HG02763 (cell line): ENCODE results near the gene RIMBP2.

ENCODE experiments used
- ATAC-seq: cut with Tn5 transposase; IDR thresholded peaks from one replicate; pipeline ENCODE4 v1.9.1; 2021; ENCODE audit warnings: mild to moderate bottlenecking, moderate library complexity; ENCODE audit not compliant: unreplicated experiment

RIMBP2 gene

GRCh38 chr12:130434560-130434959 lies 281.5 kb downstream of the RIMBP2 start:
- ATAC-seq: no peak

DNA sequence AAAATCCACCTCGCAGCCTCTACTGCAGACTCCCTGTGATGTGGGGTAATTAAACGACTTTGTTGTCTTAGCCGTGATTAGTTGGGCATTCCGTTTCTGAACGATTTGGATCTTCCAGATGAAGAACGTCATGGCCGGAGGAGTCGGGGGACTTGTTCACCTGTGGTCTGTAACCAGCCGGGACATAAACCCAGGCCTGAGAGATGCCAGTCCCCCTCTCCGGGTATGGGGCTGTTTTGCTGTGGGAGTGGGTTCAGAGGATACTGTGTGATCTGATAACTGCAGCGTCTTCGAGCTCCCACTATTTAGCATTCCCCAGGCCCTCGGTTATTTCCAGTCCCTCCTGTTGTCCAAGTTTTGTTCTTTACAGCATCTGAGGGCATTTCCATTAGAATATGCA lies 282.3 kb downstream of the RIMBP2 start:
- ATAC-seq: no peak

DNA sequence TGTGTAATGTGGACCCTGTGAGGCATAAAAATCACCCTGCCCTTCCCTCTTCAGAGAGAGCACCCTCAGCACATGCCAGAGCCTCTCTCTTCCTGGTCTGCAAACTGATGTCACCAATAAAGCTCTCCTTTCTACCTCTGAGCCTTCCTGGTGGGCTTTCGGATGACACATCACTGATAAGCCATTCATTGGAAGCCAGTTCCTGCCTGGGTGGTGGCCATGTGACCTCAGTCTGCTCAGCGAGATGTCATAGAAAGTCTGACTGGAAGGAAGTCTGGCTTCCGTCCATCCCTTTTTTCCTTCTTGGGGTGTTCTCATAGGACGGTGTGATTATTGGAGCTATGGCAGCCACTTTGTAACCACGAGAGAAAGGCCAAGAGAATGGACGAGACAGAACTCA lies 282.7 kb downstream of the RIMBP2 start:
- ATAC-seq: no peak

GRCh38 chr12:130431176-130431575 lies 284.9 kb downstream of the RIMBP2 start:
- ATAC-seq: no peak

DNA sequence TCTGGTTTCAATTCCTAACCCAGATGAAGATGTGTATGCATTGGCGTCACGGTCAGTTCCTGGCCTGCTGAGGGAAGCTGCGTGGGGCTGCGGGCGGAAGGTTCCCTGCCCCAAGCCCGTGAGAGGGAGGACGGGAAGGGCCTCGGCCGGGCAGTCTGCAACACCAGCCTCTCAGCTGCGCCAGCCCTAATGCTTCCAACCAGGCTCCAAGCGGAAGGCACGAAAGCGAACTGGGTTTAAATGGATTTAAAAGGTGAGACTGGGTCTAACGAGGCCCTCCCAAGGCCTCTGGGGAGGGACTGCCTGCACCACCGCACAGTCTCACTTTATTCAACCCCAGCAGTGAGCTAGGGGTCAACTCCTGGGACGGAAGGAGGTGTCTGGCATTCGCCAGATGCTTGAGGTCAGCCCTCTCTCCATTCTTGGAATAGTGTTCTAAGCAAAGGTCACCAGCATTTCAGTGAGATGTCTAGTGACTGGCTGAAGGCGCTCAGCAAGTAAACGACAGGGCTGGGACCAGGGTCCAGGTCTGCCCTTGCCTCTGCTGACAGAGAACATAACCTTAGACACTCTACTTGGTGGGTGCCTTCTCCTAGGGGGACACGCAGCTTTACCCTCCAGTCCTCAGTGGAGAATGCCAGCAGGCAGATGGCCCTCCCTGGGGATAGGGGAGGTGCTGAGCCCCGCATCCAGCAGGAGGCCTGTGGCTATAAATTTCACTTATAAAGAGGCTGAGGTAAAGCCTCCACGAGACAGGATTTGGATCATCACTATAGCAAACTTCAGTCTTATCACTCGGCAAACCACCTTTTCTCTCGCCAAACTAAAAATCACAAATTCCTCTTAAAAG lies 286.2 kb downstream of the RIMBP2 start:
- no peak for ATAC-seq

DNA sequence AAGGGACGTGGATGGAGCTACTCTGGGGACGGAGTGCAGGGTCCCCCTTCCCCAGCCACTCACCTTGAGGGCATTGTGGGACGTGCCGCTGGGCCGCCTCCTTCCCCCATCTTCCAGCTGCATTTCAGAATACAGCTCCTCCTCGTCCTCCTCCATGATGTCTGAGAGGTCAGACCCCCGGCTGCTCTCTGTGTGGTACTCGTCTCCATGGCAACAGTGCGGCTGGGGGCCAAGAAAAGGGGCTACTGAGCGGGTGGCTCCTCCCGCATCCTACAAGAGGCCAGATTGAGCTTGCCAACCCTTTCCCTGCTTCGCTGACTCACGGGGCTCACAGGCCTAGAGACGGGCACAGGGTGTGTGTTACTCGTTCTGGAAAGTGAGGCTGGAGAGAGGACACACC lies 288.0 kb downstream of the RIMBP2 start:
- no peak for ATAC-seq

DNA sequence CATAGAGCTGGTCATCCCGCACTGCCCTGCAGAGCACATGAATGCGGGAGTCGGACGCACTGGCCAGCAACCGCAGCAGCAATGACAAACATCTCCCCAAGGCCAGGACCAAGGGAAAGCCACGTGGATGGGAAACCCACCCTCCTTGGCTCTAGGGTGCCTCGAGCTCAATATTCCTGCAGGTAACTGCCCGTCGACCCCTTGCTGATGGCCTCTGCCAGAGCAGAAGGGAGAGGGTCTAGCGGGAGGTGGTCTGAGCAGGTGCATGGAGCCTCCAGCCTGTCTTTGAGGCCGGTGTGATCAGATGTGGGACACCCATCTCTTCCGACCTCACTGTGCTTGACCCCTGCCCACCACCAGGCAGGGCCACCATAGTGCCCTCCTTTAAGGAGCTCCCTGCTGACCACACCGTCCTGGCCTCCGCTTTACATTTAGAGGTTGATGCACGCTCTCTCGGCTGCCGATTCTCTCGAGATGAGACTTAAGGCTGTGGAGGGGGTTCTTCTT lies 288.7 kb downstream of the RIMBP2 start:
- no peak for ATAC-seq

DNA sequence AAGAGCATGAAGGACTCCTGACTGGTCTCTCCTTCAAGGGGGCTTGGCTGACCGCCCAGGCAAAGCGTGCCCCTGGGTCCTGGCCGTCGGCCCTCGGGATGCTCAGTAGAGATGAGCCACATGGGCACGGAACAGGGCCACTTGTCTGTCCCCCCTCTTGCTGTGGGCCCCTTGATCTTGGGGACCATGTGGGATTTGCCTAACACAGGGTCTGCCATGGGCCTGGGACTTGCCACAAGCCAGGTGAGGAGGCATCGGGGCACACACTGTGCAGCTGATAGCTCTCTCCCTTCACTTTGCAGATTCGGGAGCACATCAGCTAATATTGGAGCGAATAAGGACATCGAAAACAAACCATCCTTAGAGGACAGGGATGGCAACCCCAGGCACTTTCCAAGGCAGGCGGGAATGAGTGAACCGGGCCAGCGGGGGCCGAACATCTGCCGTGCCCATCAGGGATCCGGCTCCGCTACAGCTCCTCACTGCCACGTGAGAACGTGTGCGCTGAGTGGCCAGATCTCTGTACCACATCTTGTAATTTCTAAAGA lies 290.3 kb downstream of the RIMBP2 start:
- ATAC-seq: no peak

GRCh38 chr12:130424858-130425697 lies 291.0 kb downstream of the RIMBP2 start:
- no peak for ATAC-seq

- ATAC-seq: no peak
Measured at GRCh38 chr12:130423991-130424857, 291.9 kb downstream of the RIMBP2 start.

GRCh38 chr12:130423136-130423535 lies 293.0 kb downstream of the RIMBP2 start:
- no peak for ATAC-seq

- no peak for ATAC-seq
Measured at GRCh38 chr12:130422676-130423075, 293.4 kb downstream of the RIMBP2 start.

GRCh38 chr12:130421896-130422295 lies 294.2 kb downstream of the RIMBP2 start:
- ATAC-seq: no peak

DNA sequence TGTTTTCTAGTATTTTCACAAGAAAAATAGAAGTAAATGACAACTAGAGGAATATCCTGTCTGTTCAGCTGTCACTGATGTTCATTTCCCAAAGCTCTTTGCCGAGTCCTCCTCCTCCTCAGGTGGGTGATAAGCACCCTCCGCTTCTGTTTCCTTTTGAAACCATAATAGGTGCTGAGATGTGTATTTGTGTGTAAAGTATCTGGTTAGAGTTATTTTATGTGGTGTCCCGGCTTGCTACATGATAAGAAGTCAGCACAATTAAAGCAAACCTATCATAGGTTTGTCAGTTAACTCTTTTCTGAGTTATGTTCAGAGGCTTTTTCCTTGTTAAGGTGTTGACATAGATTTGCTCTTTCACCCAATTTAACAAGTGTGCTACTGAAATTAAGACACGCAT lies 296.0 kb downstream of the RIMBP2 start:
- no peak for ATAC-seq

DNA sequence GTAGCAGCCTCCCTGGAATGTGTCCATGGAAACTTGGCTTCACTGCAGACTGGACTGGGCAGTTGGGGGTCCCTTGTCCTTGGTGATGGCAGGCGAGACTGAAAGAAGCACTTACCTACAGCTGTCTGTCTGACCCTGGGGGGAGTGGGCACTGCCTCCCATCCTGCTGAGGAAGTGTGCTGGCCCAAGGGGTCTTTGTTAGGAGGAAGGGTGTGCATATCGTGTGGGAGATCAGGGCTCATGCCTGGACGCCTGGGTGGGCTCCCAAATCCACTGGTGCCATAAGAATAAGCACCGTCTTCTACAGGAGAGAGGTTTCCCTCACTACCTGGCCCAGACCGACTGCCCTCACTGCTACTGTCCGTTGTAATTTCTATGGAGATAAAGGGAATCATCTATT lies 297.0 kb downstream of the RIMBP2 start:
- ATAC-seq: no peak

DNA sequence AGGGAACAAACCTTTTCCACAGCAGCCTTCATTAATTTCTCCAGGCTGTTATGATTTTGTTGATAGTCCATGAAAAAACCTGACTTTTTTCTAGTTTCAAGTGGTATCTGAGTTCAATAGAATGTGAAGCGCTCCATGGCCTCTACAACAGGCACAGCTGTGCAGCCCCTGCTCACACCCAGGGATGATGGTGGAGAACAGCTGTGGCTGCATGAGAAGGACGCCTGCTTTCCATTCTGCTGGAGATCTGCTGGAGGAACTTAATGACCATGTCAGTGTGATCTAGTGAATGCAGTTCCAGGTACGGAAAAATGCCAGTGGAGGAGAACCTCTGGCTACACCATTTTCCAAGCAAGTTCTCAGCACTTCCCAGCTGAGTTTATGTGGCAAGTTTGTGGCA lies 297.8 kb downstream of the RIMBP2 start:
- ATAC-seq: no peak

DNA sequence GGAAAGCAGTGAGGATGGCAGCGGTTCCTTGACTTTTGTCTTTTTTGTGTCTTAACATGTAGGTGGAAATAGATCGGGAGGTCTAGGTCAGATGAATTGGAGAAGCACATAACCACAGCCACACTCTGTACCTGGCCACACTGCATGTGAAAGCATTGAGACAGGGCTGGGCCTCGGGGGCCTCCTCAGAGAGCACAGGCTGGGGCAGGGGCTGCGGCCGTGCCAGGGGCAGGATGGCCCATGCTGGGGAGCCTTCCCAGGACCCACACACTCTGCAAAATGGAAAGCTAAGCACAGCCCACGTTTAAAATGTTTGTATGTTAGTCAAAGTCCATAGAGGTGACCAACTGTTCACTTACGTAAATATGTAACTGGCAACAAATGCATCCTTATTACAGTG lies 301.7 kb downstream of the RIMBP2 start:
- ATAC-seq: no peak

GRCh38 chr12:130413909-130414308 lies 302.2 kb downstream of the RIMBP2 start:
- ATAC-seq: no peak

GRCh38 chr12:130412384-130412783 lies 303.7 kb downstream of the RIMBP2 start:
- no peak for ATAC-seq

DNA sequence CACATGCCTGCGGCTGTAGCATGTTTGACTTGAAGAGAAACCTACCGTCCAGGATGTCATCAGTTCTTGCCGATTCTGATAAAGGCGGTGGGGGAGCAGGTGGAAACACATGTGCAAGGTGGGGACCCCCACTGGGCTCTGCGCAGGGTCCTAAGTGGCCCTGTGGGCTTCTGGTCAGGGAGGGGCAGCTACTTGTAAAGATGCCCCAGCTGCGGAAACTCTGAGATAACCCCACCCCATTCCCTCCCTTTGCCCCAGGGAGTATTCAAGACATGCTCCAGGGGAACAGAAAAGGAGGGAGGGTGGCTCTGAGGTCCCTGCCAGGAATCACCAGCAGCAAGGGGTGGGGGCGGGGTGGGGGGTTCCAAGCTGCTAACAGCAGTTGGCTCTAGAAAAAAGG lies 310.8 kb downstream of the RIMBP2 start:
- ATAC-seq: no peak

GRCh38 chr12:130401703-130402102 lies 314.4 kb downstream of the RIMBP2 start:
- no peak for ATAC-seq
